DMS114 treated with DMSO at 0.1 percent for 48 hours (cell line): Measurements from ENCODE around the gene ZNF236.

Experiments used
- DNase-seq: peaks from one replicate; lab custom pipeline; 2025; ENCODE audit not compliant: unreplicated experiment; lab: John Stamatoyannopoulos, UW

ZNF236 gene

DNA sequence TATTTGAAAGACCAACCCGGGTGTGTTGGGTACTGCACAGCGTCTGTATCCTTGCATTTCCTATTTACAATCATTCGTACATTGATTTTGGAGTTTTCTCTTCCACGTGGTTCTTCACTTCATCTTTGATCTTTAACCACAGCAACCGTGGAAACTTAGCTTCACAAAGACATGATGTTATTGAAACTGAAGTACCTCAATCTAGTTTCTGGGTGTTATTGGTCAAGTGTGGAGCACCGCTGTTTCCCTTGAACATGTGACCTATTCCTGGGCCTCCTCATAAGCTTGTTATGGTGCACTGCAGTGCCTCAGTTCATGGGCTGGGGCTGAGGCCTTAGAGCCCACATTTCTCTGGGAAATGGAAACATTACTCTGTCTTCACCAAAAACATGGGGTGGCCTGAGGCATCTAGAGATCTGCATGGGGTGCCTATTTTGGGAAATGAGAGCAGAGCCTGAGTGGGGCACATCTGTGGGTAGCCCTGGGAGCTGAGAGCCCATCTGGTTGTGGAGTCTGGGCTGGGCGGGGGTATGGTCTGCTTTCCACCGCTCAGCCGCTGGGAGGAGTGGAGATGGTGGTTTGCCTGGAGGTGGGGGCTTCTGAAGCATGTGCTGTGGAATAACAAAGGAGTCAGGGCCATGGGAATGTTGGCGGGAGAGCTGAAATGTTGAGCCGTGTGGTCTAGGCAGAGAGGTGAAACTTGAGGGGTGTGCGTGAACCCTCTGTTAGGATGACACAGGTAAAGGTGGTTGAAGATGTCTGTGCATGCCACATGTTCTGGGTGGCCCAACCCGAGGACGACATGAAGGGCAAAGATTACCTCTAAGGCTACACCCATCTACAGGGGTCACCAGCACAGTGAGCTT lies 37.4 kb downstream of the ZNF236 start:
- no peak for DNase-seq

DNA sequence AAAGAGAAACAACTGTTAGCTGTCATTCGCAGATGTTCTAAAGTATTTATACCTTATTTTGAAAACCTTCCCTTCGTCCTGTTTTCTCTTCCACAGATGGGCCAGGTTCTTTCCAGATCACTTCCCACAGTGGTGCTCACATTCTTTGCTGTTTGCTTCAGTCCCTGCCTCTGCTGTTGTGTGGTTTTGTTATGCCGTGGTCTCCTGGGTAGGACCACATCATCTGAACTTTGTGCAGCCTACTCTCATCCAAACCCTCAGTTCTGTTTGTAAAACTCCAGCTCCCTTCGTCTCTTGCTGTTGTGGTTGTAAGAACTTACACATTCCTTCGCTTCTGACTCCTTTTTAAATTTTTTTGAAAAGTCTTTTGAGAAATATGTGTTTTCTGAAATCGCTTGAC lies 38.1 kb downstream of the ZNF236 start:
- no peak for DNase-seq

DNA sequence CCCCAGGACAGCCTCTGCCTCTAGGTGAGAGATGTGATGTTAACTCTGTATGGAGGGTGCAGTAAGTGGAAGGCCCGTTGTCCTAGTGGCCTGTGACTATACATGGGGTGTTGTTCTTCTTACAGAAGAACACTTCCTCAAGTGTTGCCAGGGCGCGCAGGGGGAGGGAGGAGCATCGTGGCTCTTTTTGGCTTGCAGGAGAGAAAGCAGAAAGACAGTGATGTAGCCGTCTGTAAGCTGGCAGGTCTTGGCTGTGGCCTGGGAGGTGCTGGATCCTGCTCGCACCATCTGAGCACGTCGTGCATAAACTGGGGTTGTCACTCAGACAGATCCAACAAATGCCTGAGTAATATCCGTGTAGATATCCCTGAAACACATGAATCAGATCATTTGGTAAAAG lies 44.3 kb downstream of the ZNF236 start:
- DNase-seq, result no peak

DNA sequence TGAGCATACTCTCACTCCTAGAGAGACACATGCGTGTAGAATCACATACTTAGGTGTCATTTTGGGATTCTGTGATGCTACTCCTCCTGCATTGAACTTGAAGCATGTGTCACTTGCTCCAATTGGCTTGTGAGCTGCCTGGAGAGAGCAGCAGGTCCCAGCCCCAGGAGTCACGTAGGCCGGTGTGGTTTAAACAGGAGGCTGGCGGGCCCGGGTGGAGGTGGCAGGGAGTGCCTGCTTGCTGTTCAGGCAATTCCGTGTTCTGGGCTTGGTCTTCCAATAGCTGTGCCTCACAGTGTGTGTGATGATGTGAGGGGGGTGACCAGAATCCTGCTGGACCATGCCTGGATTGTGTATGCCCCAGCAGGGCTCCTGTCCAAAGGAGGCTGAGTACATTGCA lies 51.0 kb downstream of the ZNF236 start:
- no peak for DNase-seq

DNA sequence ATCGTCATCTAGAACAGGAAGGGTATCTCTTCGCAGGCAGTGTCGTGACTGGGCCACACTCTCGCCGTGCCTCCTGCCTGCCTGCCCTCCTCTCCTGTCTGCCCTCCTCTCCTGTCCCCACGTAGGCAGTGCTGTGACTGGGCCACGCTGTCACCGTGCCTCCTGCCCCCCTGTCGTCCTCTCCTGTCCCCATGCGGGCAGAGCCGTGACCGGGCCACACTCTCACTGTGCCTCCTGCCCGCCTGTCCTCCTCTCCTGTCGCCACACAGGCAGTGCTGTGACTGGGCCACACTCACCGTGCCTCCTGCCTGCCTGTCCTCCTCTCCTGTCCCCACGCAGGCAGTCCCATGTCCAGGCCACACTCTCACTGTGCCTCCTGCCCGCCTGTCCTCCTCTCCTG lies 51.4 kb downstream of the ZNF236 start:
- DNase-seq, result no peak

DNA sequence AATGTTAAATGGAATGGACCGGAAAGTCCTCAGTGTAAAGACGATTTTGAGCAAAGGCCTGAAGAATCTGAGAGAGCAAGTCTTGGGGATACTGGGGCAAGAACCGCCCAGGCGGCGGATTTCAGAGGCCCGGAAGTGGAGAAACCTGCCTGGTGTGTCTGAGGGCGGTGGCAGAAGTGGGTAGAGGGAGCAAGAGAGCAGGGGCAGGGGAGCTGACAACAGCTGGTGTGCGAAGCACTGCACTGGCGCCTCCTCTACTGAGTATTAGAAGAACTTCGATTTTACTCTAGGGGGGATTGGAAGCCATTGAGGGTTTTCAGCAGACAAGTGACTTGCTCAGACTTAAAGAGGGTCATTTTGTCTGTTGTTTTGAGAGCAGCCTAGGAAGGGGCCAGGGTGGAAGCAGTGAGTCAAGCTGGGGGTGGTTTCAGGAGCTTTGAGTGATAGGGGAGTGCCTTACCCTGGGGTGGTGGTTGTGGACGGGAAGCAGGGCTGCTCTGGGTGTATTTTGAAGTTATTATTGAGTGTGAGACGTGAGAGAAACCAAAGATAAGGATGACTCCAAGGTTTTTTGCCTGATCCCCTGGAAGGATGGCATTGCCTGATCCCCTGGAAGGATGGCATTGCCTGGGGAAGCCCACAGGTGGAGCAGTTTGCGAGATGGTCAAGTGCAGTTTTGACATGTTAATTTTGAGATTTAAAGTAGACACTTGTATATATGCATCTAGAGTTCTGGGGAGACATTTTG lies 52.5 kb downstream of the ZNF236 start:
- no peak for DNase-seq

DNA sequence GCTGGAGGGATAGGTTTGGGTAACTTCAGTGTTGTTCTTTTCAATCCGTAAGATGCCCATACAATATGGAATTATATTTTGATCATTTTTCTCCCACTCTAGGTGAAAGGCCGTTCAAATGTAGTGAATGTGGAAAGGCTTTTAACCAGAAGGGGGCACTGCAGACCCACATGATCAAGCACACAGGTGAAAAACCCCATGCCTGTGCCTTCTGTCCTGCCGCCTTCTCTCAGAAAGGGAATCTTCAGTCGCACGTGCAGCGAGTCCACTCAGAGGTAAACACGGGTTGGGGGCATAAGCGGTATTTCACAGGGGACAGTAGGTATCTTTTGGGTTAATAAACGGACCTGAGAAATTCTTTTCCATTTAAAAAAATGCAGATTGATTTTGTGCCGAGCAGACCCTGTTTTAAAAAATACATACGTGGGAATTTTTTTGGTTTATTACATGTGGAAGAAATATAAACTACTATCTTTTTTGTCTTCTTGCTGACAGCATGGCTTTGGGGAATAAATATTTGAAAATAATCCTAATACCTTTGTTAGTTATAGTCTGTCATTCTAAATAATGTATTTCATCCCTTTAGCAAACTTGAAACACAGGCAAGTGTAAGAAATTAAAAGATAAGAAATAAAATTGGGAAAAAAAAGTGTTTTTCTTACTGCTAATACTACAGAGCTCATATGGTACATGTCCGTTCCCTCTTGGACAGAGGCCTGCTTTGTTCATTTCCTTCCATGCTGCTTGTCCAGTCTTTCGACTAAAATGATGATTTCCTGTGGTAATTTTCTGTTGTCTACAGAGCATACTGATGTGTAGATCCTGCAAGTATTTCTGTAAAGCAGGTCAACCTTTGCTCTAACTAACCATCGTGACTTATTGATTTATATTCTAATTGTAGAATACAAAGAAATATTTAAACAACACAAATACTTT lies 53.3 kb downstream of the ZNF236 start:
- no peak for DNase-seq

DNA sequence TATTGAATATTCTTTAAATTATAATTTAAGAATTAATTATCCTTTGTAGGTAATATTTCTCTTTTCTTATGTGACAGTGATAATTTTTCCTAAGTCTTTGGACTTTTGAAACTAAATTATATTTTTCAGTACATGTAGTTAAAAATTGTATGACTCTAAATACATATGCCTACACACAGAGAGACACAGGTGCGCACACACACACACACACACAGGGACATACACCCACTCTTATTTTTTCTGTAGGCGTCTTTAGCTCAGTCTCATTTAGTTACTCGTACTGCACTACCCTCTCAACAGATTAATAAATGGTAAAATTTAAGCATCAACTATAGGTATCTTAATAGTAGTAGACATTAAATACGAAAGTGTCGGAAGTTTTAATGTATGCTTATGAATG lies 56.1 kb downstream of the ZNF236 start:
- no peak for DNase-seq

DNA sequence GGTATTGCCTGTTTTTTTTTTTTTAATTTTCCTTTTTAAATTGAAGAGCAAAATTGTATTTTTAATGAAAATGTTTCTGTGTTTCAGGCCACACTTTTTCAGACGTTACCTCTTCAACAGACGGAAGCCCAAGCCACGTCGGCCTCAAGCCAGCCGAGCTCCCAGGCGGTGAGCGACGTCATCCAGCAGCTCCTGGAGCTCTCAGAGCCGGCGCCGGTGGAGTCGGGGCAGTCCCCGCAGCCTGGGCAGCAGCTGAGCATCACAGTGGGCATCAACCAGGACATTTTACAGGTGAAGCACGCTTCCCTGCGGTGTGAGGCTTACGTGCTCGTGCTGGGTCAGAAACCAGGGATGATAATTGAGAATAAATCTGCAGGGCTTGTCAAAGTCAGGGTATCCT lies 57.7 kb downstream of the ZNF236 start:
- DNase-seq, result no peak

DNA sequence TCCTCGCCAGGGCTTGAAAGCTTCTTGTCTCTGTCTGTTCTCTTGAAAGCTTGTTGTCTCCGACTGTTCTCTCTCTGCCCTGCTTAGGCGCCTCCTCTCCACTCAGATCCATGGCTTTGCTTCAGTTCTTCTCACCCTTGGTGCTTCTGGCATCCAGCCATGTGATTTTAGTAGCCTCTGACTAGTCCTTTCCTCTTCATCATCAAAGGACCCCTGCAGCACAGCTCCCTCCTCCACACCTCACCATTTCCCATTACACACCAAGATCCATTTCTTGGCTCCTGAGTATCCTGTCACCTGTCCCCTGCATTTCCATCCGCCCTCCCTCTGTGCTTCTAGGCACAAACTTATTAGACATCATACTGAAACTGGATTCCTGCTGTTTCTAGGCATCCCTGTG lies 59.4 kb downstream of the ZNF236 start:
- no peak for DNase-seq

DNA sequence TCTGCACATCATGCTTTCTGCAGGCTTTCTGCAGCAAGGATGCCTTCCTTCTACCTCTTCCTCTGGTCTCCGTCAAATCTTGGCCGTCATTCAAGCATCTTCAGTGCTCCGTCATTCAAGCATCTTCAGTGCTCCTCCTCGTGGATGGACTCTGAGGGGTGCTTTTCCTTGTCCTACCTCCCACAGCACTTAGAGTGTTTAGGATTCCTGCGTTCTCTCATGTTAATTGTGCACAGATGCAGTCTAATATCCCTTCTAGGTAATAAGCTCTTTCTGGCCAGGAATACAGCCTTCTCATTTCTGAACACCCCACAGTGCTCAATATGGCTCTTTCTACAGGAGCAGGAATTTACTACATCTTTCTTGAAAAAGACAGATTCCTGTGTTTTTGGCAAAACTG lies 59.8 kb downstream of the ZNF236 start:
- no peak for DNase-seq

DNA sequence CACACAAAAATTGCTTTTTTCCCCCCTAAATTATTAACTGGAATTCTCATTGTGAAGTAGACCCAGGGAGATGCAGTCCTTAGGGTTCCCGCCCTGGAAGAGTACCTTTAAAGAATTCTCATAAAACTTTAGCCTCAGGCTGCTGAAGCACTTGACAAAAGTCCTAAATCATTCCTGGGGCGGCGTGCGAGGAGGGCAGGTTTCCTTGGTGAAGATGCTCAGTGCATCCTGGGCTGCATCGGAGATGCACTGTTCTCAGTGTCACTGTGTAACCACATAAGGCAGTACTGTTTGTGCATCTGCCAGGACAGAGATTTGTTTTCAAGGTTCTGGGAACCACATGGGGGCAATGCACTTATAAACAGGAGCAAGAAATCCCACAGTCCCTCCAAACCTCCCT lies 62.6 kb downstream of the ZNF236 start:
- no peak for DNase-seq

DNA sequence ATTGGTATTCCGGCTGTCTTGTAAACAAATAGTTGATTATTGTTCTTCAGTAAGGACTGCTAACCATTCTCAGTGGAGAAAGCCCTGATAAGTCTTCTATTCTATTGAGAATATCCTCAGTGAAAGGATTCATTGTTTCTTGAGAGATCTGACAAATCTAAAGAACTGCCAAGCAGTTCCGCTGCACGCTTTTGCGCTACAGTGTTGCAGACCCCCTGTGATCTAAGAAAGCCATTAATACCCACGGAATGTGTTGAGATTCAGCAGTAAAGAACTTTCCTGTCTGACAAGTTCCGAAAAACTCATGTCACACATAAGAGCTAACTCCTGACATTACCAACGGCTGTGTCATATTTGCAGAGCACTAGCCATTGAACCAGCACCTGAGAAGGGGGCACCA lies 63.8 kb downstream of the ZNF236 start:
- no peak for DNase-seq

DNA sequence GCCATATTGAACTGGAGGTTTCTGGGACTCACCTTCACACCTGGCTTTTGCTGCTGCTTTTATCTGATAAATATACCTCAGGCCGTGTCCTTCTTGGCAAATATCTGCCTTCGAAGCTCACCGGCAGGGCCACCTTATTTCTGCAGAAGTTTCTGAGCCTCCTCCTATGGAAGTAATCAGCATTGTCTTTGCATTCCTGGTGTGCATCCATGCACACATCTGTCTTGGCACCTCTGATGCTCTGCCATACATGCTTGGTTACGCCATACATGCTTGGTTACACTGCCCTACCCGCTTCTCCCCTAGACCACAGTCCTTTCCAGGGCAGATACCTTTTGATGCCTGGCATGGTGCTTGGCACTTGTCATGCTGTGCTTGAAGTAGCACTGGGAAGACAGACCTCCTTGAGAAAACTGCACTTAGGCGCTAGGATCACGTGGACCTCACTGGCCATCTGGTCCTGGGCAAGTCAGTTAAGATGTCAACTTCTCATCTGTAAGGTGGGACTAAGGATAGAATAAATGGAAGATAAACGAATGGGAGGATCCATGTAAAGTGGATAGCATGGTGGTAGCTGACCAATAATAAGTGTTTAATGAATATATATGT lies 66.8 kb downstream of the ZNF236 start:
- no peak for DNase-seq

DNA sequence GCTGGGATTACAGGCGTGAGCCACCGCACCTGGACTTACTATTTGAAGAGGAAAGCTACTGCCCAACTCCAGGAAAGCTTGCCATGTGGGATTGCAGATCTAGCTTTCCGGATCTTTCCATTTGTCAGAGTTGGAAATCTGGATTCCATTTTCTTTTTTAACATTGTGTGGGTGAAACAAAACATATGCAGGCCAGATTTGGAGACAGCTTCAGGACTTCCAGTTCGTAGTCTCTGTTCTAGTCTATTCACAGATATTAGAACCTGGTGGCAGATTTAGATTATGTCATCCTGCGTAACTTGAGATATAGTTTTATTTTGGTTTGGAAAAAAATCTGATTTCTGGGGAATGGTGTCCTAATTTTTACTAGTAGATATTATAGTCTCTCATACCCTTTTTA lies 70.5 kb downstream of the ZNF236 start:
- DNase-seq, result no peak

DNA sequence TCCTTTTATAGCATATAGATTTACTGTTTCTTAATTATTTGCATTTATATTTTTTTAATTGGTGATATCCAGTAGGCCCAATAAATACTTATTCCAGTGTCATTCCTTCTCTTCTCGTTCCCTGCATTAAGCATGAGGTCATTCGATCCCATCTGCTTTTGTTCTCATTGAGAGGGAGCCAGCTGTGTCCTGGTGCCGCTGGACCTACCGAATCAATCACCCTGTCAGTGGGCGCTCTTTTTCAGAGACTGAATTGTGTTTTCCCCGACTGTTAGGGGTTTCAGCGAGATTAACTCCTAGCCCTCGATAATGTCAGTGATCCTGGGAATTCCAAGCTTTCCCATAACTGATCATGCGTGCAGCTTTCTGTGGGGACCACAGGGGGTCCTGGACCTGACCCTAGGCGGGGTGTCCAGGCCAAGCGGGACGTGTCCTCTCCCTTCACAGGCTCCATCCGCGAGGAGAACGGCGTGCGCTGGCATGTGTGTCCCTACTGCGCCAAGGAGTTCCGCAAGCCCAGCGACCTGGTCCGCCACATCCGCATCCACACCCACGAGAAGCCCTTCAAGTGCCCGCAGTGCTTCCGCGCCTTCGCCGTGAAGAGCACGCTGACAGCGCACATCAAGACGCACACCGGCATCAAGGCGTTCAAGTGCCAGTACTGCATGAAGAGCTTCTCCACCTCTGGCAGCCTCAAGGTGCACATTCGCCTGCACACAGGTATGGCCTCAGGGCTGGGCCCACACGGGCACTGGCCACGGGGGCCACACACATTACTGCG lies 72.4 kb downstream of the ZNF236 start:
- DNase-seq, result no peak

DNA sequence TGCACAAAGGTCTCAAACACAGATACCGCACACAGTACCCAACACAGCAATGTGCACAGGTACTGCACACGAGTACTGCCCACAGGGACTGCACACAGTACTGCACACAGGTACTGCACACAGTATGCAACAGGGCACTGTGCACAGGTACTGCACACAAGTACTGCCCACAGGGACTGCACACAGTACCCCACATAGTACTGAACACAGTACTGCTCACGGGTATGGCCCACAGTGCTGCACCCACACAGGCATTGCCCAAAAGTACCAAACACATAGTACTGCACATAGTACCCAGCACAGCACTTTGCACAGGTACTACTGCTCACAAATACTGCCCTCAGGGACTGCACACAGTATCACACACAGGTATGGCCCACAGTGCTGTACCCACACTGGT lies 73.1 kb downstream of the ZNF236 start:
- no peak for DNase-seq

DNA sequence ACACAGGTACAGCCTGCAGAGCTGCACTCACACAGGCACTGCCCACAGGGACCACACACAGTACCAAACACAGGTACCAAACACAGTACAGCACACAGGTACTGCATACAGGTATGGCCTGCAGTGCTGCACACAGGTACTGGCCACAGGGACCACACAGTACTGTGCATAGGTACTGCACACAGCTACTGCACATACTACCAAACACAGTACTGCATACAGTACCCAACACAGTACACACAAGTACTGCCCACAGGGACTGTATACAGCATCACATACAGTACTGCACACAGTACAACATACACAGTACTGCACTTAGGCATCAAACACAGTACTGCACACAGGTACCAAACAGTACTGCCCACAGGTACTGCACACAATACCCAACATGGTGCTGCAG lies 74.3 kb downstream of the ZNF236 start:
- no peak for DNase-seq

DNA sequence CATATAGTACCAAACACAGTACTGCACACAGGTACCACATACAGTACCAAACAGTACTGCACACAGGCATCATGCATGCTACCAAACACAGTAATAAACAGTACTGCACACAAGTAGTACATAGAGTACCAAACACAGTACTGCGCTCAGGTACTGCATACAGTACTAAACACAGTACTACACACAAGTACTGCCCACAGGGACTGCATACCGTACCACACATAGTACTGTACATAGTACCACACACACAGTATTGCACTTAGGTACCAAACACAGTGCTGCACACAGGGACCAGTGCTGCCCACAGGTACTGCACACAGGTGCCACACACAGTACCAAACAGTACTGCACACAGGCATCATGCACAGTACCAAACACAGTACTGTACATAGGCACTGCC lies 74.9 kb downstream of the ZNF236 start:
- DNase-seq, result no peak

DNA sequence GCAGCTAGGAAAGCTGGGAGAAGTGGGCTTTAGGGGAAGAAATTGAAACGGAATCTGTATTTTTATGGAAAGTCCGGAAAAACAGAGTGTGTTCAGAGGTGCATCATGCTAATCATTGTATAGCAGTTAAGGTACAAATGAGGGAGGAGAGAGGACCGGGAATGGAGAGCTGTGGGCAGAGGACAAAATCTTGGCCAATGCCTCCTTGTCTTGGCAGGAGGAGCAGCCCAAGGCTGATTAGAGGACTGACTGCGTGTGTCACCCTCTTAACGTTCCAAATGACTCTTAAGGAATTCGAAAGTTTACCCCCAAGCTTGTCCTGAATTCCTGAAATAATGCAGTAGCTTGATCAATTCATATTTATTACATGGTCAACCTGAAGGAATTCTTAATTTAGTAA lies 81.0 kb downstream of the ZNF236 start:
- DNase-seq, result no peak
